ENCODE results near the gene KRT31. TPM values are rescaled to one million over a fixed set of nuclear protein-coding genes. Genes with fewer than 3 reads are reported as not detected.
"Not testable (repeated sequence)": the region's sequence is repeated elsewhere in the genome, so short reads cannot be mapped to it uniquely, and the experiment has no call there.

KRT31 gene
- total RNA-seq, 1 donor from 2014 or later = not detected

- TF ChIP-seq CTCF (IDR thresholded peaks at IDR 0.05) = no peak
- Mint-ChIP-seq H3K9me3 (ENCODE audit: unreplicated experiment) (no peaks in the 10 kb centered on the region), H3K4me3 (ENCODE audit: unreplicated experiment) (no peak overlapping the region), H3K27ac (ENCODE audit: unreplicated experiment) (no peak overlapping the region), H3K4me1 (ENCODE audit: unreplicated experiment) (no peaks in the 10 kb centered on the region), H3K36me3 (ENCODE audit: unreplicated experiment) (no peaks in the 10 kb centered on the region), H3K27me3 (ENCODE audit: unreplicated experiment) (peaks cover 4% of the 10 kb centered on the region)
- DNase-seq (ENCODE audit: extremely low spot score, unreplicated experiment) = no peak
Measured at GRCh38 chr17:41434005-41434404, 36.6 kb upstream of the KRT31 start.

- Mint-ChIP-seq H3K4me3 (ENCODE audit: unreplicated experiment) (no peak overlapping the region), H3K27me3 (ENCODE audit: unreplicated experiment) (peaks cover 4% of the 10 kb centered on the region), H3K4me1 (ENCODE audit: unreplicated experiment) (no peaks in the 10 kb centered on the region), H3K27ac (ENCODE audit: unreplicated experiment) (no peak overlapping the region), H3K36me3 (ENCODE audit: unreplicated experiment) (no peaks in the 10 kb centered on the region), H3K9me3 (ENCODE audit: unreplicated experiment) (no peaks in the 10 kb centered on the region)
- no peak for TF ChIP-seq CTCF (IDR thresholded peaks at IDR 0.05)
- no peak for DNase-seq (ENCODE audit: extremely low spot score, unreplicated experiment)
Measured at GRCh38 chr17:41433586-41433985, 36.2 kb upstream of the KRT31 start.

GRCh38 chr17:41430376-41430775 lies 33.0 kb upstream of the KRT31 start:
- H3K9me3 Mint-ChIP-seq (ENCODE audit: unreplicated experiment); DNase-seq (ENCODE audit: extremely low spot score, unreplicated experiment); H3K4me3 Mint-ChIP-seq (ENCODE audit: unreplicated experiment); H3K27ac Mint-ChIP-seq (ENCODE audit: unreplicated experiment); H3K27me3 Mint-ChIP-seq (ENCODE audit: unreplicated experiment); H3K4me1 Mint-ChIP-seq (ENCODE audit: unreplicated experiment); H3K36me3 Mint-ChIP-seq (ENCODE audit: unreplicated experiment): not testable (repeated sequence)

GRCh38 chr17:41429667-41430066 lies 32.3 kb upstream of the KRT31 start:
- Mint-ChIP-seq H3K4me1 (ENCODE audit: unreplicated experiment) (no peaks in the 10 kb centered on the region), H3K4me3 (ENCODE audit: unreplicated experiment) (no peak overlapping the region), H3K36me3 (ENCODE audit: unreplicated experiment) (no peaks in the 10 kb centered on the region), H3K27me3 (ENCODE audit: unreplicated experiment) (peaks cover 2% of the 10 kb centered on the region), H3K9me3 (ENCODE audit: unreplicated experiment) (no peaks in the 10 kb centered on the region), H3K27ac (ENCODE audit: unreplicated experiment) (no peak overlapping the region)
- no peak for TF ChIP-seq CTCF (IDR thresholded peaks at IDR 0.05)
- DNase-seq (ENCODE audit: extremely low spot score, unreplicated experiment) = no peak

GRCh38 chr17:41428591-41429291 lies 31.3 kb upstream of the KRT31 start:
- Mint-ChIP-seq H3K4me3 (ENCODE audit: unreplicated experiment) (no peak overlapping the region), H3K36me3 (ENCODE audit: unreplicated experiment) (no peaks in the 10 kb centered on the region), H3K4me1 (ENCODE audit: unreplicated experiment) (no peaks in the 10 kb centered on the region), H3K27me3 (ENCODE audit: unreplicated experiment) (peaks cover 2% of the 10 kb centered on the region), H3K27ac (ENCODE audit: unreplicated experiment) (no peak overlapping the region), H3K9me3 (ENCODE audit: unreplicated experiment) (no peaks in the 10 kb centered on the region)
- TF ChIP-seq CTCF (IDR thresholded peaks at IDR 0.05) = no peak
- DNase-seq (ENCODE audit: extremely low spot score, unreplicated experiment) = no peak

Measured in osteocyte (in vitro differentiated cells).